Measurements from ENCODE around the gene USP34. TPM values are rescaled to one million over a fixed set of nuclear protein-coding genes. Genes with fewer than 3 reads are reported as not detected.

Gene USP34
- total RNA-seq, 4 donors from 2014 or later, result 49.5 to 129 (median 84.9) TPM

DNA sequence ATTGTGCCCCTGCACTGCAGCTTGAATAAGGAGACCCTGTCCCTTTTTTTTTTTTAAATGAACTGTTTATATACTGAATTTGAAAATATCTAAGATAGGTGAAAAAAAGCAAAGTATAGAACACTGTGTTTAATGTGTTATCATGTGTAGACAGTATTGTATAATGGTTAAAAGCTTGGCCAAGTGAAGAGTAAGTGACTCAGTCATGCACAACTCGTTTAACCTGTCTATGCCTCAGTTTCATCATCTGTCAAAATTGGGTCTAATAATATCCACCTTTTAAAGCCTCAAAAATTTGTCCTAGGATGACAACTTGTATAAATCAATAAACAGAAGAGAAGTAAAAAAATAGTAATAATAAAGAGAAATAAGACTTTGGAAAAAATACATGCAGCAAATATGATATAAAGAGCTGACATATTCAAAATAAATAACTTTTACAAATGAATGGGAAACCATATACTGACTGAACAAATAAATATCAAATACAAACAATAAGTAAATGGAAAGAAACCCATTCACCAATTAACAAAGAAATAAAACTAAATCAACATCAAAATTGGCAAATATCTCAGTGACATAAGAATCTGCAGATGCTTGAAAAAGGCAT lies 195.2 kb downstream of the USP34 start:
- intact Hi-C loops (cut with DNase I), result no loop called here
- Histone ChIP-seq H3K27me3 (no peaks in the 10 kb centered on the region), H3K36me3 (peaks cover 0 to 83% (median 6%) of the 10 kb centered on the region in 3 donors), H3K27ac (no peak overlapping the region), H3K9me3 (no peaks in the 10 kb centered on the region), H3K4me3 (no peak overlapping the region), H3K4me1 (peaks cover 0 to 4% (median 0%) of the 10 kb centered on the region in 3 donors)
- no peak for DNase-seq
- 26 to 68% methylated on average over 1 of the region's 1 CpG for WGBS, 2 donors
- TF ChIP-seq, protein P1, sequence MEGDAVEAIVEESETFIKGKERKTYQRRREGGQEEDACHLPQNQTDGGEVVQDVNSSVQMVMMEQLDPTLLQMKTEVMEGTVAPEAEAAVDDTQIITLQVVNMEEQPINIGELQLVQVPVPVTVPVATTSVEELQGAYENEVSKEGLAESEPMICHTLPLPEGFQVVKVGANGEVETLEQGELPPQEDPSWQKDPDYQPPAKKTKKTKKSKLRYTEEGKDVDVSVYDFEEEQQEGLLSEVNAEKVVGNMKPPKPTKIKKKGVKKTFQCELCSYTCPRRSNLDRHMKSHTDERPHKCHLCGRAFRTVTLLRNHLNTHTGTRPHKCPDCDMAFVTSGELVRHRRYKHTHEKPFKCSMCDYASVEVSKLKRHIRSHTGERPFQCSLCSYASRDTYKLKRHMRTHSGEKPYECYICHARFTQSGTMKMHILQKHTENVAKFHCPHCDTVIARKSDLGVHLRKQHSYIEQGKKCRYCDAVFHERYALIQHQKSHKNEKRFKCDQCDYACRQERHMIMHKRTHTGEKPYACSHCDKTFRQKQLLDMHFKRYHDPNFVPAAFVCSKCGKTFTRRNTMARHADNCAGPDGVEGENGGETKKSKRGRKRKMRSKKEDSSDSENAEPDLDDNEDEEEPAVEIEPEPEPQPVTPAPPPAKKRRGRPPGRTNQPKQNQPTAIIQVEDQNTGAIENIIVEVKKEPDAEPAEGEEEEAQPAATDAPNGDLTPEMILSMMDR (IDR thresholded peaks at IDR 0.05), result no peak
- no peak for TF ChIP-seq POLR2A (IDR thresholded peaks at IDR 0.05)

GRCh38 chr2:61272421-61273070 lies 198.3 kb downstream of the USP34 start:
- TF ChIP-seq, protein P1 (IDR thresholded peaks at IDR 0.05), result no peak
- TF ChIP-seq POLR2A (IDR thresholded peaks at IDR 0.05), result no peak
- intact Hi-C loops (cut with DNase I), result no loop called here
- Histone ChIP-seq H3K4me3 (no peak overlapping the region), H3K27ac (no peak overlapping the region), H3K9me3 (no peaks in the 10 kb centered on the region), H3K36me3 (peaks cover 0 to 74% (median 5%) of the 10 kb centered on the region in 3 donors), H3K27me3 (no peaks in the 10 kb centered on the region), H3K4me1 (peaks cover 0 to 4% (median 0%) of the 10 kb centered on the region in 3 donors)
- 81 to 87% methylated on average over 4 of the region's 4 CpGs for whole genome bisulfite sequencing, 2 donors
- no peak for DNase-seq

DNA sequence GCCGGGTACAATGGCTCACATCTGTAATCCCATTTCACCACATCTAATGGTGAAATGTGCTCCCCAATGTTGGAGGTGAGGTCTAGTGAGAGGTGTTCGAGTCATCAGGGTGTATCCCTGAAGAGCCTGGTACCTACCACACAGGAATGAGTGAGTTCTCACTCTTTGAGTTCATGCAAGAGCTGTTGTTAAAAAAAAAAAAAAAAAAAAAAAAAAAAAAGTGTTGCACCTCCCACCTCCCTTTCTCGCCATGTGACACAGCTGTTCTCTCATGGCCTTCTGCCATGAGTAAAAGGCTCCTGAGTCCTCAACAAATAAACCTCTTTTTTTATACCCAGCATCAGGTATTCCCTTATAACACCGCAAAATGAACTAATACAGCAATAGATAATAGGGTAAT lies 202.6 kb downstream of the USP34 start:
- intact Hi-C loops (cut with DNase I), result no loop called here
- no peak for DNase-seq
- H3K4me3 ChIP-seq, result no peak overlapping the region
- H3K9me3 ChIP-seq, result no peaks in the 10 kb centered on the region
- TF ChIP-seq POLR2A (IDR thresholded peaks at IDR 0.05), result no peak
- TF ChIP-seq, protein P1 (IDR thresholded peaks at IDR 0.05), result no peak
- H3K27ac ChIP-seq, result no peak overlapping the region
- H3K4me1 ChIP-seq, result no peaks in the 10 kb centered on the region
- WGBS, 2 donors, result 72 to 90% methylated on average over 4 of the region's 4 CpGs
- no peaks in the 10 kb centered on the region for H3K27me3 ChIP-seq
- peaks cover 0 to 84% (median 13%) of the 10 kb centered on the region in 3 donors for H3K36me3 ChIP-seq

- H3K27me3 ChIP-seq, result no peaks in the 10 kb centered on the region
- H3K9me3 ChIP-seq, result no peaks in the 10 kb centered on the region
- TF ChIP-seq POLR2A (IDR thresholded peaks at IDR 0.05), result no peak
- TF ChIP-seq, protein P1 (IDR thresholded peaks at IDR 0.05), result no peak
- no peaks in the 10 kb centered on the region for H3K4me1 ChIP-seq
- intact Hi-C loops (cut with DNase I), result no loop called here
- no peak overlapping the region for H3K27ac ChIP-seq
- peaks cover 0 to 90% (median 13%) of the 10 kb centered on the region in 3 donors for H3K36me3 ChIP-seq
- DNase-seq, result no peak
- H3K4me3 ChIP-seq, result no peak overlapping the region
- WGBS, 2 donors, result 87% methylated on average over 7 of the region's 7 CpGs
Observed at GRCh38 chr2:61266632-61267505, 204.0 kb downstream of the USP34 start.

DNA sequence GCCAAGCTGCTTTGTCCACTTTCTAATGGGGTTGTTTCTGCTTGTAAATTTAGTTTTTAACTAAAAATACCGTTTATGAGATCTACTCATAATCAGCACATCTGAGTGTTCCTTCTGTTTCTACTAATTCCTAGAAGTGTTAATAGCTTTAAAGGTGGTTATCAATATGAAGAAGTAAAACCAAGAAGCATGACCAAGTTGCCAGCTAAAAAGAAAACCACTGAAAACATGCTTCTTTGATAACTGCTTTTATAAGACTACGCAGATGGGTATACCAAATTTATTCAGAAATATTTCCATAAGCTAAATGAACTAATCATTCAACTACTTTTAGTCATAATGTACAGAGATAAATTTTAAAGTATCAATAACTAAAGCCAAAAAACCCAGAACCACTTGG lies 207.1 kb downstream of the USP34 start:
- Histone ChIP-seq H3K27ac (no peak overlapping the region), H3K9me3 (no peaks in the 10 kb centered on the region), H3K4me1 (no peaks in the 10 kb centered on the region), H3K27me3 (no peaks in the 10 kb centered on the region), H3K36me3 (peaks cover 2 to 92% (median 13%) of the 10 kb centered on the region in 3 donors), H3K4me3 (no peak overlapping the region)
- no peak for TF ChIP-seq POLR2A (IDR thresholded peaks at IDR 0.05)
- TF ChIP-seq, protein P1 (IDR thresholded peaks at IDR 0.05), result no peak
- WGBS, 2 donors, result 84 to 92% methylated on average over 2 of the region's 2 CpGs
- no peak for DNase-seq
- intact Hi-C loops (cut with DNase I), result no loop called here

Measured in esophagus squamous epithelium (tissue), 5 donors.